GM23338 (cell line): ENCODE measurements around the gene PKP3. TPM values are rescaled to one million over a fixed set of nuclear protein-coding genes. Genes with fewer than 3 reads are reported as not detected.
A peak's percentile ranks its signal among the peaks of the same experiment; 100 is the strongest.

Experiments
- ATAC-seq: fragments of 200-7000 bp; cut with Tn5 transposase; 3 replicates; pipeline ENCODE4 v1.9.1; 2020
- DNase-seq: peaks from one replicate; pipeline ENCODE4 v3.0.0-alpha.2; 2015; ENCODE audit warnings: low spot score
- H2AFZ ChIP-seq: fragments of 200-600 bp; sonication (generic); 2 replicates; pipeline ENCODE4 v1.8.0; 2016; ENCODE audit warnings: antibody characterized with exemption, mild to moderate bottlenecking, moderate library complexity
- H3F3A ChIP-seq: fragments of 200-600 bp; sonication (generic); replicated peaks from 2 replicates; pipeline ENCODE4 v1.8.0; 2017; ENCODE audit warnings: antibody characterized with exemption, mixed run types, low read depth
- H3K27ac ChIP-seq: fragments of 200-600 bp; sonication (generic); 2 replicates; pipeline ENCODE4 v1.6.1; 2016; ENCODE audit warnings: low read depth
- H3K27me3 ChIP-seq: fragments of 200-600 bp; sonication (generic); 2 replicates; pipeline ENCODE4 v1.8.0; 2016; ENCODE audit warnings: mild to moderate bottlenecking, mixed run types, moderate library complexity; ENCODE audit not compliant: insufficient read depth
- H3K36me3 ChIP-seq: fragments of 200-600 bp; sonication (generic); 2 replicates; pipeline ENCODE4 v1.8.0; 2016; ENCODE audit warnings: mild to moderate bottlenecking; ENCODE audit not compliant: insufficient read depth
- H3K4me1 ChIP-seq: fragments of 200-600 bp; sonication (generic); 2 replicates; pipeline ENCODE4 v1.8.0; 2016; ENCODE audit warnings: mild to moderate bottlenecking, moderate library complexity; ENCODE audit not compliant: insufficient read depth
- H3K4me2 ChIP-seq: fragments of 200-600 bp; sonication (generic); 2 replicates; pipeline ENCODE4 v1.7.1; 2017; ENCODE audit warnings: mixed run types
- H3K4me3 ChIP-seq: fragments of 200-600 bp; sonication (generic); 2 replicates; pipeline ENCODE4 v1.6.1; 2016; ENCODE audit warnings: mixed run types
- H3K79me2 ChIP-seq: fragments of 200-600 bp; sonication (generic); replicated peaks from 2 replicates; pipeline ENCODE4 v1.8.0; 2017; ENCODE audit warnings: mild to moderate bottlenecking; ENCODE audit not compliant: insufficient read depth
- H3K9me2 ChIP-seq: fragments of 200-600 bp; sonication (generic); 2 replicates; pipeline ENCODE4 v1.8.0; 2017; ENCODE audit not compliant: insufficient read depth
- H4K20me1 ChIP-seq: fragments of 200-600 bp; sonication (generic); replicated peaks from 2 replicates; pipeline ENCODE4 v1.8.0; 2017; ENCODE audit warnings: mild to moderate bottlenecking; ENCODE audit not compliant: insufficient read depth
- H3K27ac Mint-ChIP-seq: 2 replicates; pipeline ENCODE4 v1.8.0; 2020; ENCODE audit warnings: inconsistent platforms, mild to moderate bottlenecking, moderate library complexity, mixed read lengths
- H3K27me3 Mint-ChIP-seq: 3 replicates; pipeline ENCODE4 v1.8.0; 2022; ENCODE audit warnings: low read depth, mild to moderate bottlenecking, moderate library complexity, mixed read lengths, inconsistent platforms; ENCODE audit not compliant: insufficient read depth, poor library complexity
- H3K36me3 Mint-ChIP-seq: 3 replicates; pipeline ENCODE4 v1.8.0; 2021; ENCODE audit warnings: low read depth, mild to moderate bottlenecking, inconsistent platforms, moderate library complexity, mixed read lengths
- H3K4me1 Mint-ChIP-seq: 3 replicates; pipeline ENCODE4 v1.8.0; 2020; ENCODE audit warnings: mild to moderate bottlenecking, inconsistent platforms, mixed read lengths
- H3K4me3 Mint-ChIP-seq: 3 replicates; pipeline ENCODE4 v1.8.0; 2021; ENCODE audit warnings: moderate library complexity, mild to moderate bottlenecking, inconsistent platforms, mixed read lengths
- H3K9me3 Mint-ChIP-seq: 3 replicates; pipeline ENCODE4 v1.8.0; 2020; ENCODE audit warnings: moderate library complexity, mild to moderate bottlenecking, inconsistent platforms, mixed read lengths
- CREB1 ChIP-seq: fragments of 250-450 bp; sonication (Bioruptor Pico); IDR thresholded peaks from 2 replicates; pipeline ENCODE4 v1.5.0; 2020; ENCODE audit warnings: low read depth, mild to moderate bottlenecking, moderate library complexity
- JUNB ChIP-seq: IDR thresholded peaks from one replicate; pipeline ENCODE4 v1.6.1; 2016; ENCODE audit warnings: antibody characterized with exemption; ENCODE audit not compliant: unreplicated experiment
- POLR2AphosphoS5 ChIP-seq: IDR thresholded peaks from 2 replicates; pipeline ENCODE4 v1.6.1; 2016; ENCODE audit warnings: antibody characterized with exemption, low read depth
- STAT1 ChIP-seq: IDR thresholded peaks from one replicate; pipeline ENCODE4 v1.6.1; 2016; ENCODE audit warnings: antibody characterized with exemption; ENCODE audit not compliant: unreplicated experiment
- ZNF114 ChIP-seq: fragments of 250-450 bp; sonication (Bioruptor Pico); IDR thresholded peaks from 2 replicates; pipeline ENCODE4 v1.5.0; 2020; ENCODE audit warnings: mild to moderate bottlenecking, moderate library complexity
- ZNF331 ChIP-seq: fragments of 250-450 bp; sonication (Bioruptor Pico); IDR thresholded peaks from 2 replicates; pipeline ENCODE4 v1.5.0; 2020; ENCODE audit warnings: low read depth, mild to moderate bottlenecking, moderate library complexity
- polyA plus RNA-seq: library from polyadenylated mRNA; unstranded; fragments of >200 nt; fragmentation: Nextera tagmentation; extraction: Ambion mirVana; gene quantifications from 2 replicates; pipeline ENCODE4 v1.2.1, GENCODE V29; 2016
- total RNA-seq: library from RNA; depleted of rRNA; stranded (reverse); fragments of >200 nt; shearing (Covaris generic); gene quantifications from 2 replicates; pipeline ENCODE4 v1.2.3, GENCODE V29; 2014
- TF ChIP-seq, protein P1 (sequence below), 2 experiments: fragments of 200-600 bp in 1 of 2; sonication (generic) in 1 of 2; conservative IDR thresholded peaks; 2 replicates each; pipeline versions ENCODE4 v1.5.1 to v1.6.1; 2016 to 2017; ENCODE audit warnings: antibody characterized with exemption in 2 of 2, low read depth in 2 of 2, mild to moderate bottlenecking in 2 of 2, moderate library complexity in 1 of 2
- TF ChIP-seq, protein P2 (sequence below): IDR thresholded peaks from 2 replicates; pipeline ENCODE4 v1.6.1; 2016; ENCODE audit warnings: antibody characterized with exemption
- TF ChIP-seq, protein P3 (sequence below): fragments of 250-450 bp; sonication (Bioruptor Pico); IDR thresholded peaks from 2 replicates; pipeline ENCODE4 v1.5.0; 2020; ENCODE audit warnings: mild to moderate bottlenecking, moderate library complexity

PKP3 gene
- total and polyA plus RNA-seq, 2 experiments from 2014 or later, result 7.2 to 23.0 TPM

DNA sequence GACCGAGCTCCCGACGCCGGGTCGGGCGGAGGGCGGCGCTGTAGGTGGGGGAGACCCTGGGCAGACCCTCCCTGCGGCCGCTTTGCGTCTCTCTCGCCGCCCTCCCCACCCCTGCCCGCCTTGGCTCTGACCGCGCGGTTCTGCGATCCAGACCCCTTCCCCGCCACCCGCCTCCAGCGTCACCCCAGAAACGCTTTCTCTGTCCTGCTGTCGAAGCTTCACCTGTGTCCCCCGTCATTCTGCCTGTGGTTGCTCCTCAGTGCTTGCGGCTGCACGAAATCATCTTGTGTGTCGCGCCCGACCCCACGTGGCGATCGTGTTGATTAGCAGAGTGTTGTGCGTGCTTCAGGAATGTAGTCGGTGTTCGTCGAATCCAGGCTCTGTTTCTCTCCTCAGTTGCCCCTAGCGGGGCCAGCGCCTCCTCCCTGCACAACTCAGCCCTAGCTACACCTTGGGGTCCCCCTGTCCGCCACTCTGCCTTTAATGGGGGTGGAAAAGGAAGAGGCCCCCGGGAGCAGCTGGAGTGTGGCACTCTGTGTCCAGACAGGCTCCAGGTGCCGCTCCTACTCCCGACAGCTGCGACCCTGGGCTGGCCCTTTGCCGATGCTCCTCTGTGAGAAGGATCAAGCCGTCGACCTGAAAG is 56.9 kb downstream of the PKP3 start:
- H3K79me2 ChIP-seq, result peaks cover 56% of the 10 kb centered on the region
- peak overlapping the region; percentile 90 for H3K4me3 ChIP-seq
- Mint-ChIP-seq H3K27me3 (peaks cover 20% of the 10 kb centered on the region), H3K4me3 (peak overlapping the region; percentile 96), H3K9me3 (no peaks in the 10 kb centered on the region; the same call in 2 of the 3 replicates), H3K4me1 (peaks cover 22% of the 10 kb centered on the region), H3K27ac (peak overlapping the region; percentile 85), H3K36me3 (peaks cover 34% of the 10 kb centered on the region)
- ATAC-seq (peak; percentile 7), DNase-seq (peak; percentile 79)
- no peaks in the 10 kb centered on the region for H3K9me2 ChIP-seq
- TF ChIP-seq CREB1, result no peak
- TF ChIP-seq, protein P1, sequence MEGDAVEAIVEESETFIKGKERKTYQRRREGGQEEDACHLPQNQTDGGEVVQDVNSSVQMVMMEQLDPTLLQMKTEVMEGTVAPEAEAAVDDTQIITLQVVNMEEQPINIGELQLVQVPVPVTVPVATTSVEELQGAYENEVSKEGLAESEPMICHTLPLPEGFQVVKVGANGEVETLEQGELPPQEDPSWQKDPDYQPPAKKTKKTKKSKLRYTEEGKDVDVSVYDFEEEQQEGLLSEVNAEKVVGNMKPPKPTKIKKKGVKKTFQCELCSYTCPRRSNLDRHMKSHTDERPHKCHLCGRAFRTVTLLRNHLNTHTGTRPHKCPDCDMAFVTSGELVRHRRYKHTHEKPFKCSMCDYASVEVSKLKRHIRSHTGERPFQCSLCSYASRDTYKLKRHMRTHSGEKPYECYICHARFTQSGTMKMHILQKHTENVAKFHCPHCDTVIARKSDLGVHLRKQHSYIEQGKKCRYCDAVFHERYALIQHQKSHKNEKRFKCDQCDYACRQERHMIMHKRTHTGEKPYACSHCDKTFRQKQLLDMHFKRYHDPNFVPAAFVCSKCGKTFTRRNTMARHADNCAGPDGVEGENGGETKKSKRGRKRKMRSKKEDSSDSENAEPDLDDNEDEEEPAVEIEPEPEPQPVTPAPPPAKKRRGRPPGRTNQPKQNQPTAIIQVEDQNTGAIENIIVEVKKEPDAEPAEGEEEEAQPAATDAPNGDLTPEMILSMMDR (conservative IDR thresholded peaks at IDR 0.05; ENCODE audit: low read depth in 2 of 2), result peak in 1 of 2 experiments; percentile 49; a peak in 2 of 4 replicates
- H3K27me3 ChIP-seq, result no peaks in the 10 kb centered on the region
- no peak overlapping the region for H2AFZ ChIP-seq
- H3K4me2 ChIP-seq, result peak overlapping the region; percentile 94
- H3K36me3 ChIP-seq, result no peaks in the 10 kb centered on the region; the same call in 1 of the 2 replicates
- H3F3A ChIP-seq, result peaks cover 24% of the 10 kb centered on the region
- peaks cover 15% of the 10 kb centered on the region for H4K20me1 ChIP-seq
- peaks cover 30% of the 10 kb centered on the region for H3K4me1 ChIP-seq
- no peak overlapping the region for H3K27ac ChIP-seq

DNA sequence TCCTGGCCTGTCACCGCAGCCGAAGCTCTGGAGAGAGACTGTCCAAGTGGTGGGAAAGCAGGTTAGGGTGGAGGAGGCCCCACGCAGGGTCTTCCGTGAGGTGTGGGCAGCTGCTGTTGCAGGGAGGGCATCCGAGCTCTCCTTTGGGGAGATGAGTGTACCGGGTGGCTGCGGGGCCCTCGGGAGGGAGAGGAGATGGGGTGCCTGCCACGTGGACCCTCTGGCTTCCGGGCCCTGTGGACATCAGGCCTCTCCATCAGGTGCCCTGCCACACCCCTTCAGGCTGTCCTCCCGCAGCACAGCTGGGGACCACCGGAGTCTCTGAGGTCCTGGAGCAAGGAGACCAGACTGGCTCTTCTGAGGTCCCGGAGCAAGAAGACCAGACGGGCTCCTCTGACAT is 57.7 kb downstream of the PKP3 start:
- Mint-ChIP-seq H3K9me3 (no peaks in the 10 kb centered on the region; the same call in 2 of the 3 replicates), H3K27ac (no peak overlapping the region), H3K4me1 (peaks cover 30% of the 10 kb centered on the region), H3K36me3 (peaks cover 34% of the 10 kb centered on the region), H3K27me3 (peaks cover 17% of the 10 kb centered on the region), H3K4me3 (peak overlapping the region; percentile 96)
- peaks cover 17% of the 10 kb centered on the region for H4K20me1 ChIP-seq
- peak overlapping the region; percentile 90; the same call in 1 of the 2 replicates for H3K4me3 ChIP-seq
- H3F3A ChIP-seq, result peaks cover 19% of the 10 kb centered on the region
- no peak for DNase-seq
- no peaks in the 10 kb centered on the region; the same call in 1 of the 2 replicates for H3K36me3 ChIP-seq
- H3K27me3 ChIP-seq, result no peaks in the 10 kb centered on the region
- peak overlapping the region; percentile 94; the same call in 1 of the 2 replicates for H3K4me2 ChIP-seq
- no peak overlapping the region for H2AFZ ChIP-seq
- H3K27ac ChIP-seq, result no peak overlapping the region
- H3K79me2 ChIP-seq, result peaks cover 64% of the 10 kb centered on the region
- ATAC-seq, result no peak
- no peaks in the 10 kb centered on the region for H3K9me2 ChIP-seq
- peaks cover 35% of the 10 kb centered on the region for H3K4me1 ChIP-seq
- TF ChIP-seq, protein P2, sequence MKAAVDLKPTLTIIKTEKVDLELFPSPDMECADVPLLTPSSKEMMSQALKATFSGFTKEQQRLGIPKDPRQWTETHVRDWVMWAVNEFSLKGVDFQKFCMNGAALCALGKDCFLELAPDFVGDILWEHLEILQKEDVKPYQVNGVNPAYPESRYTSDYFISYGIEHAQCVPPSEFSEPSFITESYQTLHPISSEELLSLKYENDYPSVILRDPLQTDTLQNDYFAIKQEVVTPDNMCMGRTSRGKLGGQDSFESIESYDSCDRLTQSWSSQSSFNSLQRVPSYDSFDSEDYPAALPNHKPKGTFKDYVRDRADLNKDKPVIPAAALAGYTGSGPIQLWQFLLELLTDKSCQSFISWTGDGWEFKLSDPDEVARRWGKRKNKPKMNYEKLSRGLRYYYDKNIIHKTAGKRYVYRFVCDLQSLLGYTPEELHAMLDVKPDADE, result no peak
- TF ChIP-seq CREB1 (no peak), POLR2AphosphoS5 (no peak), ZNF114 (CRISPR knock-in tag) (no peak), JUNB (no peak), STAT1 (no peak), ZNF331 (CRISPR knock-in tag) (no peak)
- TF ChIP-seq, protein P3, sequence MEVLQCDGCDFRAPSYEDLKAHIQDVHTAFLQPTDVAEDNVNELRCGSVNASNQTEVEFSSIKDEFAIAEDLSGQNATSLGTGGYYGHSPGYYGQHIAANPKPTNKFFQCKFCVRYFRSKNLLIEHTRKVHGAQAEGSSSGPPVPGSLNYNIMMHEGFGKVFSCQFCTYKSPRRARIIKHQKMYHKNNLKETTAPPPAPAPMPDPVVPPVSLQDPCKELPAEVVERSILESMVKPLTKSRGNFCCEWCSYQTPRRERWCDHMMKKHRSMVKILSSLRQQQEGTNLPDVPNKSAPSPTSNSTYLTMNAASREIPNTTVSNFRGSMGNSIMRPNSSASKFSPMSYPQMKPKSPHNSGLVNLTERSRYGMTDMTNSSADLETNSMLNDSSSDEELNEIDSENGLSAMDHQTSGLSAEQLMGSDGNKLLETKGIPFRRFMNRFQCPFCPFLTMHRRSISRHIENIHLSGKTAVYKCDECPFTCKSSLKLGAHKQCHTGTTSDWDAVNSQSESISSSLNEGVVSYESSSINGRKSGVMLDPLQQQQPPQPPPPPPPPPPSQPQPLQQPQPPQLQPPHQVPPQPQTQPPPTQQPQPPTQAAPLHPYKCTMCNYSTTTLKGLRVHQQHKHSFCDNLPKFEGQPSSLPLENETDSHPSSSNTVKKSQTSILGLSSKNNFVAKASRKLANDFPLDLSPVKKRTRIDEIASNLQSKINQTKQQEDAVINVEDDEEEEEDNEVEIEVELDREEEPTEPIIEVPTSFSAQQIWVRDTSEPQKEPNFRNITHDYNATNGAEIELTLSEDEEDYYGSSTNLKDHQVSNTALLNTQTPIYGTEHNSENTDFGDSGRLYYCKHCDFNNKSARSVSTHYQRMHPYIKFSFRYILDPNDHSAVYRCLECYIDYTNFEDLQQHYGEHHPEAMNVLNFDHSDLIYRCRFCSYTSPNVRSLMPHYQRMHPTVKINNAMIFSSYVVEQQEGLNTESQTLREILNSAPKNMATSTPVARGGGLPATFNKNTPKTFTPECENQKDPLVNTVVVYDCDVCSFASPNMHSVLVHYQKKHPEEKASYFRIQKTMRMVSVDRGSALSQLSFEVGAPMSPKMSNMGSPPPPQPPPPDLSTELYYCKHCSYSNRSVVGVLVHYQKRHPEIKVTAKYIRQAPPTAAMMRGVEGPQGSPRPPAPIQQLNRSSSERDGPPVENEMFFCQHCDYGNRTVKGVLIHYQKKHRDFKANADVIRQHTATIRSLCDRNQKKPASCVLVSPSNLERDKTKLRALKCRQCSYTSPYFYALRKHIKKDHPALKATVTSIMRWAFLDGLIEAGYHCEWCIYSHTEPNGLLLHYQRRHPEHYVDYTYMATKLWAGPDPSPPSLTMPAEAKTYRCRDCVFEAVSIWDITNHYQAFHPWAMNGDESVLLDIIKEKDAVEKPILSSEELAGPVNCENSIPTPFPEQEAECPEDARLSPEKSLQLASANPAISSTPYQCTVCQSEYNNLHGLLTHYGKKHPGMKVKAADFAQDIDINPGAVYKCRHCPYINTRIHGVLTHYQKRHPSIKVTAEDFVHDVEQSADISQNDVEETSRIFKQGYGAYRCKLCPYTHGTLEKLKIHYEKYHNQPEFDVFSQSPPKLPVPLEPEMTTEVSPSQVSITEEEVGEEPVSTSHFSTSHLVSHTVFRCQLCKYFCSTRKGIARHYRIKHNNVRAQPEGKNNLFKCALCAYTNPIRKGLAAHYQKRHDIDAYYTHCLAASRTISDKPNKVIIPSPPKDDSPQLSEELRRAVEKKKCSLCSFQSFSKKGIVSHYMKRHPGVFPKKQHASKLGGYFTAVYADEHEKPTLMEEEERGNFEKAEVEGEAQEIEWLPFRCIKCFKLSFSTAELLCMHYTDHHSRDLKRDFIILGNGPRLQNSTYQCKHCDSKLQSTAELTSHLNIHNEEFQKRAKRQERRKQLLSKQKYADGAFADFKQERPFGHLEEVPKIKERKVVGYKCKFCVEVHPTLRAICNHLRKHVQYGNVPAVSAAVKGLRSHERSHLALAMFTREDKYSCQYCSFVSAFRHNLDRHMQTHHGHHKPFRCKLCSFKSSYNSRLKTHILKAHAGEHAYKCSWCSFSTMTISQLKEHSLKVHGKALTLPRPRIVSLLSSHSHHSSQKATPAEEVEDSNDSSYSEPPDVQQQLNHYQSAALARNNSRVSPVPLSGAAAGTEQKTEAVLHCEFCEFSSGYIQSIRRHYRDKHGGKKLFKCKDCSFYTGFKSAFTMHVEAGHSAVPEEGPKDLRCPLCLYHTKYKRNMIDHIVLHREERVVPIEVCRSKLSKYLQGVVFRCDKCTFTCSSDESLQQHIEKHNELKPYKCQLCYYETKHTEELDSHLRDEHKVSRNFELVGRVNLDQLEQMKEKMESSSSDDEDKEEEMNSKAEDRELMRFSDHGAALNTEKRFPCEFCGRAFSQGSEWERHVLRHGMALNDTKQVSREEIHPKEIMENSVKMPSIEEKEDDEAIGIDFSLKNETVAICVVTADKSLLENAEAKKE (CRISPR knock-in tag), result no peak
- TF ChIP-seq, protein P1 (conservative IDR thresholded peaks at IDR 0.05; ENCODE audit: low read depth in 2 of 2), result no peak
